Gastrocnemius medialis (tissue), 4 donors: ENCODE measurements around the gene RNF114. TPM values are rescaled to one million over a fixed set of nuclear protein-coding genes. Genes with fewer than 3 reads are reported as not detected.
A peak's percentile ranks its signal among the peaks of the same experiment; 100 is the strongest.
"Not testable (repeated sequence)": the region's sequence is repeated elsewhere in the genome, so short reads cannot be mapped to it uniquely, and the experiment has no call there.

ENCODE experiments used
- ATAC-seq, 2 donors: fragments of 150-250 bp; one replicate each; pipeline ENCODE4 v1.9.1; 2016
- DNase-seq, 2 donors: peaks; one replicate each; pipeline ENCODE4 v3.0.0-alpha.2; 2019
- H3K27ac ChIP-seq, 4 donors: fragments of 200-600 bp; sonication (generic); 1 replicate in 1 of 4; 2 replicates in 3 of 4; pipeline ENCODE4 v1.5.1; 2016 to 2018; ENCODE audit warnings: mild to moderate bottlenecking in 2 of 4, moderate library complexity in 1 of 4
- H3K27me3 ChIP-seq, 3 donors: fragments of 200-600 bp; sonication (generic) in 2 of 3; 1 replicate in 1 of 3; 2 replicates in 2 of 3; pipeline versions ENCODE4 v1.5.1 to v1.6.0; 2016 to 2019; ENCODE audit warnings: mild to moderate bottlenecking in 1 of 3, moderate library complexity in 1 of 3
- H3K36me3 ChIP-seq, 2 donors: fragments of 200-600 bp; sonication (generic) in 1 of 2; one replicate each; pipeline ENCODE4 v1.5.1; 2017 to 2018
- H3K4me1 ChIP-seq, 2 donors: fragments of 200-600 bp; sonication (generic) in 1 of 2; one replicate each; pipeline ENCODE4 v1.5.1; 2016 to 2017; ENCODE audit warnings: mild to moderate bottlenecking in 2 of 2
- H3K4me3 ChIP-seq, 4 donors: fragments of 200-600 bp; sonication (generic) in 3 of 4; 1 replicate in 1 of 4; 2 replicates in 3 of 4; pipeline ENCODE4 v1.5.1; 2016 to 2019; ENCODE audit warnings: mild to moderate bottlenecking in 2 of 4
- H3K9me3 ChIP-seq, 3 donors: fragments of 200-600 bp; sonication (generic) in 2 of 3; 1 replicate in 1 of 3; 2 replicates in 2 of 3; pipeline ENCODE4 v1.5.1; 2016 to 2019
- CTCF ChIP-seq, 5 experiments: fragments of 450-650 bp in 3 of 5; fragments of 200-600 bp in 2 of 5; sonication (generic) in 2 of 5; IDR thresholded peaks in 4 of 5; conservative IDR thresholded peaks in 1 of 5; 1 replicate in 4 of 5; 2 replicates in 1 of 5; pipeline ENCODE4 v1.5.1; 2016 to 2019; ENCODE audit warnings: antibody characterized with exemption in 5 of 5, mild to moderate bottlenecking in 3 of 5, moderate library complexity in 3 of 5
- POLR2A ChIP-seq, 2 donors: fragments of 450-650 bp; IDR thresholded peaks; one replicate each; pipeline ENCODE4 v1.6.1; 2017; ENCODE audit warnings: antibody characterized with exemption in 2 of 2, mild to moderate bottlenecking in 2 of 2, moderate library complexity in 2 of 2
- in situ Hi-C, 4 donors: fragments of 200-750 bp; cut with MboI; loops; one replicate each; pipeline versions ENCODE4 v1.15.0 to v1.8.0; 2017; ENCODE audit warnings: low sequenced_read_pairs in 4 of 4
- intact Hi-C: fragments of 100-400 bp; cut with DNase I; formaldehyde crosslinking; loops from one replicate; pipeline ENCODE4 v1.15.1; 2023; ENCODE audit warnings: low total_unique reads
- total RNA-seq, 4 donors: library from RNA; depleted of rRNA; stranded (reverse); fragments of >200 nt; gene quantifications; one replicate each; pipeline versions ENCODE4 v1.1.0 to v1.2.3, GENCODE V29; 2016

RNF114 gene
- total RNA-seq, 4 donors from 2014 or later = 133 to 216 (median 172) TPM

GRCh38 chr20:49969234-49969633 lies 33.0 kb downstream of the RNF114 start:
- Histone ChIP-seq H3K27me3 (no peaks in the 10 kb centered on the region), H3K36me3 (no peaks in the 10 kb centered on the region), H3K4me3 (no peak overlapping the region), H3K4me1 (peaks cover 9 to 10% of the 10 kb centered on the region in 2 donors), H3K9me3 (no peaks in the 10 kb centered on the region), H3K27ac (peak overlapping the region in 3 of 4 donors; percentile 19 to 48 (median 39))
- DNase-seq (no peak), ATAC-seq (no peak)
- intact Hi-C loops = no loop called here
- in situ Hi-C loops = no loop called here
- TF ChIP-seq CTCF (IDR thresholded peaks at IDR 0.05 in 4 of 5, conservative IDR thresholded peaks at IDR 0.05 in 1 of 5) = no peak

GRCh38 chr20:49969946-49970345 lies 33.7 kb downstream of the RNF114 start:
- Histone ChIP-seq H3K9me3 (no peaks in the 10 kb centered on the region), H3K27me3 (no peaks in the 10 kb centered on the region), H3K4me3 (no peak overlapping the region), H3K27ac (no peak overlapping the region), H3K36me3 (no peaks in the 10 kb centered on the region), H3K4me1 (peaks cover 9 to 10% of the 10 kb centered on the region in 2 donors)
- in situ Hi-C loops (loop anchor here in 1 of 4 donors (10.0 kb wide), 1 partner anchor 205 kb away; no protein-coding TSS in a partner anchor), intact Hi-C loops (no loop called here)
- no peak for DNase-seq
- TF ChIP-seq POLR2A (IDR thresholded peaks at IDR 0.05) (no peak), CTCF (IDR thresholded peaks at IDR 0.05 in 4 of 5, conservative IDR thresholded peaks at IDR 0.05 in 1 of 5) (no peak)
- no peak for ATAC-seq

- intact Hi-C loops = no loop called here
- peaks cover 8 to 9% of the 10 kb centered on the region in 2 donors for H3K4me1 ChIP-seq
- ATAC-seq (no peak), DNase-seq (no peak)
- in situ Hi-C loops = loop anchor here in 1 of 4 donors (10.0 kb wide), 1 partner anchor 204 kb away; no protein-coding TSS in a partner anchor
- TF ChIP-seq POLR2A (IDR thresholded peaks at IDR 0.05) (no peak), CTCF (IDR thresholded peaks at IDR 0.05 in 4 of 5, conservative IDR thresholded peaks at IDR 0.05 in 1 of 5) (no peak)
- no peak overlapping the region for H3K4me3 ChIP-seq
- H3K9me3 ChIP-seq = no peaks in the 10 kb centered on the region
- no peak overlapping the region for H3K27ac ChIP-seq
- no peaks in the 10 kb centered on the region for H3K36me3 ChIP-seq
- no peaks in the 10 kb centered on the region for H3K27me3 ChIP-seq
Measured at GRCh38 chr20:49970498-49970897, 34.3 kb downstream of the RNF114 start.

DNA sequence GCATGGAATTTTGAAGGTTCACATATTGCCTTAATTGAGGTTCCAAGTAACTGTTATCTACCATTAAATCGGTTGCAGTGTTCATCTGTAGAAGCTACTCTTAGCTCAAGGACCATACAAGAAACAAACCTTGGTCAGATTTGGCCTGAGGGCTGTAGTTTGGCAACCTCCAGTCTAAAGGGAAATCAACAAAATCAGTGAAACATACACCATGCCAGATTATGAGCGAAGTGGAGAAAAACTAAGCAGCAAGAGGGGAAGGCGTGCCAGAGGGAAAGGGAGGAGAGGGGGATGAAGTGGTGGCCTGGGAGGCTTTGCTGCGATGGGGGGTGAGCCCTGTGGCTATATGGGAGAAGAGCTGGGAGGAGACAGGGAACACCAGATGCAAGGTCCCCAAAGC lies 37.8 kb downstream of the RNF114 start:
- no peak for DNase-seq
- in situ Hi-C loops (loop anchor here in 1 of 4 donors (10.0 kb wide), 1 partner anchor 201 kb away; no protein-coding TSS in a partner anchor), intact Hi-C loops (no loop called here)
- Histone ChIP-seq H3K36me3 (no peaks in the 10 kb centered on the region), H3K27ac (no peak overlapping the region), H3K9me3 (no peaks in the 10 kb centered on the region), H3K4me1 (peaks cover 0 to 9% of the 10 kb centered on the region in 2 donors), H3K27me3 (no peaks in the 10 kb centered on the region), H3K4me3 (no peak overlapping the region)
- no peak for ATAC-seq
- no peak for TF ChIP-seq POLR2A (IDR thresholded peaks at IDR 0.05)
- TF ChIP-seq CTCF (IDR thresholded peaks at IDR 0.05 in 4 of 5, conservative IDR thresholded peaks at IDR 0.05 in 1 of 5) = no peak

DNA sequence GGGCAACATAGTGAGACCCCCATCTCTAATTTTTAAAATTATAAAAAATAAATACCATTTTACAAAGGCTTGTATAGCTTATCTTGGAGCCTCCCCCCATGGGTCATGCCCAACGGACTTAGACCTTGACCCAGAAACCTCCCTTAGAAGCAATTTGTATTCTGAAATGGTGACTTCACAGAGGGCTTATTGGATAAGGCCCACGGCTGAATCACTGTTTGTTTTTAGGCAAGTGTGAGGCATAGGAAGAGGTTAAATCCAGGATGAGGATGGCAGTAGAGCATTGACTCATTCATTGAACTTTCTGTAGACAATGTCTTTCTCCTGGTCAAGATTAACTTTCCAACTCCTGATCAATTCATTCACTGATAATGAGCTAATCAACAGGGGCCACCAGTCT lies 40.3 kb downstream of the RNF114 start:
- Histone ChIP-seq H3K27me3 (no peaks in the 10 kb centered on the region), H3K4me3 (no peak overlapping the region), H3K4me1 (peaks cover 4 to 9% of the 10 kb centered on the region in 2 donors), H3K27ac (no peak overlapping the region), H3K36me3 (no peaks in the 10 kb centered on the region), H3K9me3 (no peaks in the 10 kb centered on the region)
- no peak for DNase-seq
- intact Hi-C loops = no loop called here
- no peak for ATAC-seq
- in situ Hi-C loops = loop anchor here in 2 of 4 donors (5.0 to 10.0 kb wide), 2 partner anchors 96 to 198 kb away; no protein-coding TSS in a partner anchor
- TF ChIP-seq CTCF (IDR thresholded peaks at IDR 0.05 in 4 of 5, conservative IDR thresholded peaks at IDR 0.05 in 1 of 5) = no peak
- no peak for TF ChIP-seq POLR2A (IDR thresholded peaks at IDR 0.05)

- H3K4me3 ChIP-seq, H3K36me3 ChIP-seq, DNase-seq, H3K27ac ChIP-seq, intact Hi-C loops, H3K27me3 ChIP-seq, ATAC-seq, H3K9me3 ChIP-seq: not testable (repeated sequence)
- in situ Hi-C loops = loop anchor here in 2 of 4 donors (5.0 to 10.0 kb wide), 2 partner anchors 95 to 197 kb away; no protein-coding TSS in a partner anchor
- H3K4me1 ChIP-seq = peaks cover 9 to 16% of the 10 kb centered on the region in 2 donors
Measured at GRCh38 chr20:49977740-49978139, 41.5 kb downstream of the RNF114 start.
